Testis (tissue), 2 donors: Measurements from ENCODE around the gene RRM2.

Source experiments
- CTCF ChIP-seq, 3 experiments: fragments of 450-650 bp in 2 of 3; fragments of 200-600 bp in 1 of 3; sonication (generic) in 1 of 3; IDR thresholded peaks; one replicate each; pipeline ENCODE4 v1.5.1; 2016 to 2019; ENCODE audit warnings: antibody characterized with exemption in 3 of 3, mild to moderate bottlenecking in 2 of 3, moderate library complexity in 1 of 3
- POLR2A ChIP-seq: fragments of 450-650 bp; IDR thresholded peaks from one replicate; pipeline ENCODE4 v1.6.1; 2017; ENCODE audit warnings: antibody characterized with exemption, mild to moderate bottlenecking, moderate library complexity

GRCh38 chr2:10169053-10169578 lies 46.6 kb downstream of the RRM2 start:
- TF ChIP-seq CTCF (IDR thresholded peaks at IDR 0.05): no peak
- no peak for TF ChIP-seq POLR2A
